ENCODE results near the gene SLF2.
A peak's percentile ranks its signal among the peaks of the same experiment; 100 is the strongest.

SLF2 gene

GRCh38 chr10:100868382-100868781, 44.4 kb upstream of the SLF2 start:
- TF ChIP-seq TCF12 (IDR thresholded peaks at IDR 0.05; ENCODE audit: low read depth): no peak
- no peak for TF ChIP-seq NFIC (IDR thresholded peaks at IDR 0.05)
- no peak for TF ChIP-seq USF1 (IDR thresholded peaks at IDR 0.05)
- no peak for TF ChIP-seq EGR1 (IDR thresholded peaks at IDR 0.05)
- TF ChIP-seq YY1 (IDR thresholded peaks at IDR 0.05; ENCODE audit: low read depth): no peak
- no peak for TF ChIP-seq RAD21 (IDR thresholded peaks at IDR 0.05; ENCODE audit: low read depth)
- no peak for TF ChIP-seq ZBTB7A (IDR thresholded peaks at IDR 0.05; ENCODE audit: low read depth)
- no peak for TF ChIP-seq REST (IDR thresholded peaks at IDR 0.05; ENCODE audit: low read depth)
- TF ChIP-seq MAX (IDR thresholded peaks at IDR 0.05): no peak

- TF ChIP-seq EP300 (IDR thresholded peaks at IDR 0.05; ENCODE audit: borderline replicate concordance) (no peak), EGR1 (IDR thresholded peaks at IDR 0.05) (no peak), MAX (IDR thresholded peaks at IDR 0.05) (no peak), CEBPB (IDR thresholded peaks at IDR 0.05) (no peak)
Observed at GRCh38 chr10:100869399-100869798, 43.4 kb upstream of the SLF2 start.

DNA sequence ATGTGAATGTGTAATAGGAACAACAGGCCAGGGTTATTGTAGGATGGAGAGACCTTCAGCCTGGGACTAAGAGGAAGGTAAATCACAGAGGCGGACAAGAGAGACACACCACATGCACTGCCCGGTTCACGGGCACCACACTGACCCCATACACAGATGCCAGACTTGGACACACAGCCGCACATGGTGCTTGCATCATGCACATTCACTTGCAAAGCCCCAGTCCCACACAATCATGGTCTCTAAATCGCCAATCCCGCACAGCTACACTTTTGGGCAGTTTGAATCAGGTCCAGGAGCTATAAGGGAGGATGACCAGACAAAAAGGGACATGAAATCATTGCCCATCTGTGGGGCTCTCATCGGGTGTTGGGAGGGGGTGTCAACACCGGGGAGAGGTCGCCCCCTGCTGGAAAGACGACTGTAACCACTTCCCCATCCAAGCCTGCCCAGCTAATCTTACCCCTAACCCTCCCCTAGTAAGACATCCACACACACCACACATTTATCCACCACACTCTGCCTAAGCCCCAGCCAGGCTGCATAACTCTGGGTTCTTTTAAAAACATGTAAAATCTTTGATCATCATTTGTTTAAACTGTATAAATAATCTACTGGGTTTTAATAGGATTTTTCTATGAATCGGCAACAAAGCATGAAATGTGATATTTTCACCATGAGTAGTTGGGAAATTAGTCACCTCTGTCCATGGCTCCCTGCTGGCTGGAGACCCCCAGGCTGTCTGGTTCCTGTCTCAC, 40.5 kb upstream of the SLF2 start:
- TF ChIP-seq RAD21 (IDR thresholded peaks at IDR 0.05; ENCODE audit: low read depth) (peak; percentile 85), TCF12 (IDR thresholded peaks at IDR 0.05; ENCODE audit: low read depth) (no peak)

DNA sequence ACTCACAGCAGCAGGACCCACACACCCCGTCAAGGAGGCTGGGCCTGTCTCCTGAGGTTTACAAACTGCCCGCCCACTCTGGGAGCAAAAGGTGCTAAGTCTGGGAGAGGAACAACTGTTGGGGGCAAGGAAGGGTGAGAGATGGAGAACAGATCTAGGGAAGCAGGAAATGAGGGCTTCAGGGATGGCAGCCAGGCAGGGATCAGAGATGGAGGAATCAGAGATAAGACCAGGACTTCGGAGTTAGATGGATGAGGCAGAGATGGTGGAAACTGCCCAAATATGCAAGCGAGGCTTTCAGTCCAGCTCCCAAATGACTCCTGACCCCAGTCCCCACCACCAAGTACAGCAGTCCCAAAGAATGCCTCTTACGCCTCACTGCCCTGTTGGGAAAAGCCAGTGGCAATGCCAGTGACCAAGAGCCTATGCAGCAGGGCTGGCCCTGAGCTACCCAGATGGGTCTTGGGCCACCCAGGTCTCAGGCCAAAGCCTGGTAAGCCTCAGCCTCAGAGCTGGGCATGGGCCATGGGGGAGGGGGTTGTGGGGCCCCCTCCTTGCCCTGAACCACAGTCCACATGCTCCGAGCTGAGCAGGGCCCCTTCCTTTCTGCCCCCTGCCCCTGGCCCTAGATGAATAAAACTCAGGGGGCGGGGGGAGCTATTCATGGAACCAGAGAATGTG, 39.5 kb upstream of the SLF2 start:
- no peak for TF ChIP-seq TCF12 (IDR thresholded peaks at IDR 0.05; ENCODE audit: low read depth)
- no peak for TF ChIP-seq REST (IDR thresholded peaks at IDR 0.05; ENCODE audit: low read depth)
- TF ChIP-seq USF1 (IDR thresholded peaks at IDR 0.05): no peak

DNA sequence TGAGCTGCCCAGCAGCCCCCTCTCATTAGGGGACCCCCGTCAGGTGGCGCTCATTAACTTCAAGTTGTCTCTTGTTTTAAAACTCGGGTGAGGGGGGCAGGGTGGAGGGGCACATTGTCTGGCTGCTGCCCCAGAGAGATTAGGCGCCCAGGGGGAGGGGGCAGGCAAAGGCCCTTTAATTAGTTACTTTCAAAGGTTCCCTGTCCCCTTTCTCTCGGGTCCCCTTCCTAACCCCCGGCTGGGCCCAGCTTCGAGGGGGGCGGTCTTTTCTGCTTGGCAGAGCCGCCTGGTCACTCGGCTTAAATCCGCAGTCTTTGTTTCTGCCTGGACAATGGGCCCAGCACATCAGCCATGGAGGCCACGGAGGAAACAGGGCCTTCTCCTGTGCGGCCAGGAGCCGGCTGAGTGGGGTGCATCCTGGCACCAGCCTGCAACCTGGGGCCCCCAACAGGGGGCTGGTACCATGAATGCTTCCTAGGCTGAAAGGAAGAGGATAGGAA, 38.9 kb upstream of the SLF2 start:
- no peak for TF ChIP-seq FOXM1 (IDR thresholded peaks at IDR 0.05; ENCODE audit: borderline replicate concordance, low read depth)
- TF ChIP-seq ZBTB7A (IDR thresholded peaks at IDR 0.05; ENCODE audit: low read depth): no peak
- no peak for TF ChIP-seq EP300 (IDR thresholded peaks at IDR 0.05; ENCODE audit: borderline replicate concordance)
- TF ChIP-seq TAF1 (IDR thresholded peaks at IDR 0.05; ENCODE audit: low read depth): no peak
- no peak for TF ChIP-seq NFIC (IDR thresholded peaks at IDR 0.05)

DNA sequence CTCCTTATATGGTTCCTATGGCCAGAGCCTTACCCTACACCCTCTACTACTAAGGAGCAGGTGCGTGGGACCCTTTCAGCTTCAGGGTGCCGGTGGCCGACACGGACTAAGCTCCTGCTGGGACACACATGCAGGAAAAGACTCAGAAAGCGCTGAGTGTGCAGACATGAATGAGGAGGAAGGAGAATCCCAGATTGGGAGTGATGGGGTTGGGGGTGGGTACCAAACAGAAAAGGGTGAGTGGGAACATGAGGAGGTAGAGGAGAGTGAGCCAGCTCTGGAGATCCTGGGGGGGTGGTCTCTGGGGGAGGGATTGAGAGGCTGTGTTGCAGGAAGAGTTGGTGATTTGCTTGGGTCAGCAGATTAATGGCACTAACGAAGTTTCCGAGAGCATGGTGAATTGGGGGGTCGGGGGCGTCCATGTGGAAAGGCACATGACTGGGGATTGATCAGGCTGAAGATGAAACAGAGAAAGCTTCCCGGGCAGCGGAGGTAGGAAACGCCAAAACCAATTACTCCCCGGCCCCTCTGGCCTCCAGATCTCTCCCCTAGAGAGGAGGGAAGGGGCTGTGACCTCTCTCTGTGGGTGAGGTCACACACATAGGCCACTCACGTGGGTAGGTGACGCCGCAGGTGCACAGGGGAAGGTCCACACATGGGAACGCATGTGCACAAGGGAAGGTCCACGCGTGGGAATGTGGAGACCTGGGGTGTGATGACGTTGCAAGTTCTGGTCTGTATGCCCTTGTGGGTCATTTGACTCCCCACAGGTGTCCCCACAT, 37.9 kb upstream of the SLF2 start:
- TF ChIP-seq CREB1 (IDR thresholded peaks at IDR 0.05; ENCODE audit: low read depth) (no peak), EP300 (IDR thresholded peaks at IDR 0.05; ENCODE audit: borderline replicate concordance) (no peak), MAX (IDR thresholded peaks at IDR 0.05) (no peak), CEBPB (IDR thresholded peaks at IDR 0.05) (no peak)
